IMR-90 (cell line): ENCODE data around the gene CLDN19. TPM values are rescaled to one million over a fixed set of nuclear protein-coding genes. Genes with fewer than 3 reads are reported as not detected.

Source experiments
- ATAC-seq: fragments of 200-7000 bp; cut with Tn5 transposase; 2 replicates; pipeline ENCODE4 v1.9.1; 2020; ENCODE audit warnings: low read depth, mild to moderate bottlenecking, moderate library complexity
- BruUV-seq: library from RNA; stranded (reverse); fragments of 400-500 nt; replicated peaks from 2 replicates; lab custom pipeline; 2021; lab: Mats Ljungman, UMichigan
- CTCF ChIA-PET: fragments of 300-600 bp; formaldehyde crosslinking; extraction: SDS; loops from one replicate; lab custom pipeline; 2021; ENCODE audit warnings: antibody characterized with exemption; lab: Yijun Ruan, JAX
- POLR2A ChIA-PET: fragments of 300-600 bp; sonication (Branson Sonifier 250); formaldehyde crosslinking; loops from one replicate; lab custom pipeline; 2022; ENCODE audit warnings: antibody characterized with exemption; ENCODE audit not compliant: unreplicated experiment; lab: Charles Lee
- DNase-seq: peaks from one replicate; pipeline ENCODE4 v3.0.0; 2013
- H2AFZ ChIP-seq: replicated peaks from 2 replicates; pipeline ENCODE3; 2013; ENCODE audit warnings: low read length, mild to moderate bottlenecking; ENCODE audit not compliant: poor library complexity
- H2AK5ac ChIP-seq: 2 replicates; pipeline ENCODE4 v1.6.1; 2013; ENCODE audit warnings: low read depth, low read length, inconsistent platforms
- H2AK9ac ChIP-seq: replicated peaks from 2 replicates; pipeline ENCODE3; 2013; ENCODE audit warnings: mild to moderate bottlenecking, low read depth, low read length, moderate library complexity; ENCODE audit not compliant: poor library complexity
- H2BK120ac ChIP-seq: 2 replicates; pipeline ENCODE4 v1.6.1; 2013; ENCODE audit warnings: low read depth, low read length, inconsistent platforms
- H2BK15ac ChIP-seq: 3 replicates; pipeline ENCODE4 v1.6.1; 2013; ENCODE audit warnings: low read depth, low read length, inconsistent platforms
- H2BK20ac ChIP-seq: 2 replicates; pipeline ENCODE4 v1.6.1; 2013; ENCODE audit warnings: low read depth, mild to moderate bottlenecking, inconsistent platforms, low read length, moderate library complexity
- H2BK5ac ChIP-seq: 2 replicates; pipeline ENCODE4 v1.6.1; 2013; ENCODE audit warnings: mild to moderate bottlenecking, low read depth, low read length, inconsistent platforms; ENCODE audit not compliant: poor library complexity, severe bottlenecking
- H3K14ac ChIP-seq: replicated peaks from 2 replicates; pipeline ENCODE4 v1.6.1; 2013; ENCODE audit warnings: low read depth, low read length, inconsistent platforms
- H3K18ac ChIP-seq: 2 replicates; pipeline ENCODE4 v1.6.1; 2013; ENCODE audit warnings: low read depth, low read length, control low read depth
- H3K23ac ChIP-seq: 2 replicates; pipeline ENCODE4 v1.6.1; 2013; ENCODE audit warnings: low read depth, low read length, inconsistent platforms
- H3K27ac ChIP-seq: 2 replicates; pipeline ENCODE4 v1.5.1; 2013; ENCODE audit warnings: mild to moderate bottlenecking, control low read depth, low read length; ENCODE audit not compliant: insufficient read depth
- H3K27me3 ChIP-seq: 2 replicates; pipeline ENCODE4 v1.6.1; 2013; ENCODE audit warnings: low read length; ENCODE audit not compliant: control insufficient read depth, insufficient read depth
- H3K36me3 ChIP-seq: 2 replicates; pipeline ENCODE4 v1.6.1; 2013; ENCODE audit warnings: low read length, mixed read lengths; ENCODE audit not compliant: control insufficient read depth, insufficient read depth
- H3K4ac ChIP-seq: 2 replicates; pipeline ENCODE4 v1.6.1; 2013; ENCODE audit warnings: low read depth, low read length, inconsistent platforms
- H3K4me1 ChIP-seq: 2 replicates; pipeline ENCODE4 v1.6.1; 2013; ENCODE audit warnings: low read length, mixed read lengths; ENCODE audit not compliant: control insufficient read depth, insufficient read depth
- H3K4me2 ChIP-seq: 2 replicates; pipeline ENCODE4 v1.6.1; 2013; ENCODE audit warnings: low read depth, mild to moderate bottlenecking, control low read depth, low read length, moderate library complexity
- H3K4me3 ChIP-seq: 2 replicates; pipeline ENCODE4 v1.5.1; 2013; ENCODE audit warnings: low read depth, mild to moderate bottlenecking, control low read depth, low read length, moderate library complexity; ENCODE audit not compliant: insufficient read depth
- H3K56ac ChIP-seq: 2 replicates; pipeline ENCODE4 v1.6.1; 2013; ENCODE audit warnings: low read length, inconsistent platforms; ENCODE audit not compliant: insufficient read depth; ENCODE audit errors: extremely low read depth
- H3K79me1 ChIP-seq, 2 experiments: 2 replicates each; pipeline ENCODE4 v1.6.1; 2013; ENCODE audit warnings: low read length in 2 of 2, inconsistent platforms in 1 of 2, low read depth in 1 of 2
- H3K9ac ChIP-seq: 2 replicates; pipeline ENCODE4 v1.6.1; 2013; ENCODE audit warnings: low read depth, low read length, control low read depth
- H3K9me1 ChIP-seq: 2 replicates; pipeline ENCODE4 v1.6.1; 2013; ENCODE audit warnings: low read length, inconsistent platforms; ENCODE audit not compliant: insufficient read depth
- H3K9me3 ChIP-seq: 2 replicates; pipeline ENCODE4 v1.6.1; 2013; ENCODE audit warnings: low read length; ENCODE audit not compliant: control insufficient read depth, insufficient read depth
- H4K20me1 ChIP-seq: 2 replicates; pipeline ENCODE4 v1.6.1; 2013; ENCODE audit warnings: low read length, inconsistent platforms; ENCODE audit not compliant: insufficient read depth
- H4K5ac ChIP-seq: 2 replicates; pipeline ENCODE4 v1.6.1; 2013; ENCODE audit warnings: mild to moderate bottlenecking, low read depth, low read length, control low read depth
- H4K8ac ChIP-seq, 2 experiments: 2 replicates each; pipeline ENCODE4 v1.6.1; 2013; ENCODE audit warnings: low read depth in 2 of 2, low read length in 2 of 2, control low read depth in 1 of 2, inconsistent platforms in 1 of 2
- H4K91ac ChIP-seq: 2 replicates; pipeline ENCODE4 v1.6.1; 2013; ENCODE audit warnings: low read depth, low read length, inconsistent platforms; ENCODE audit not compliant: insufficient read depth
- BHLHE40 ChIP-seq: fragments of 150-350 bp; IDR thresholded peaks from 2 replicates; pipeline ENCODE4 v1.6.1; 2016; ENCODE audit warnings: mild to moderate bottlenecking, low read depth, low read length
- CEBPB ChIP-seq: IDR thresholded peaks from 2 replicates; pipeline ENCODE4 v1.6.1; 2012; ENCODE audit warnings: low read depth, low read length, improper control_type of control experiment
- CHD1 ChIP-seq: IDR thresholded peaks from 2 replicates; pipeline ENCODE4 v1.6.1; 2012; ENCODE audit warnings: low read depth, low read length, improper control_type of control experiment
- CTCF ChIP-seq: conservative IDR thresholded peaks from 2 replicates; pipeline ENCODE4 v1.5.1; 2012; ENCODE audit warnings: mild to moderate bottlenecking, low read depth, low read length, improper control_type of control experiment
- ELK1 ChIP-seq: fragments of 150-350 bp; IDR thresholded peaks from 2 replicates; pipeline ENCODE4 v1.6.1; 2016; ENCODE audit warnings: low read depth, mild to moderate bottlenecking, low read length, moderate library complexity, borderline replicate concordance
- FOS ChIP-seq: fragments of 150-350 bp; IDR thresholded peaks from 2 replicates; pipeline ENCODE4 v1.6.1; 2016; ENCODE audit warnings: low read depth, low read length
- MAFK ChIP-seq: IDR thresholded peaks from 2 replicates; pipeline ENCODE4 v1.6.1; 2012; ENCODE audit warnings: low read depth, low read length, improper control_type of control experiment
- MAZ ChIP-seq: IDR thresholded peaks from 2 replicates; pipeline ENCODE4 v1.6.1; 2012; ENCODE audit warnings: low read depth, mild to moderate bottlenecking, low read length, improper control_type of control experiment, moderate library complexity, borderline replicate concordance
- MXI1 ChIP-seq: IDR thresholded peaks from 2 replicates; pipeline ENCODE4 v1.6.1; 2012; ENCODE audit warnings: low read depth, mild to moderate bottlenecking, low read length, moderate library complexity, borderline replicate concordance
- NFE2L2 ChIP-seq: fragments of 150-350 bp; IDR thresholded peaks from 2 replicates; pipeline ENCODE4 v1.6.1; 2016; ENCODE audit warnings: low read depth, mild to moderate bottlenecking, low read length
- POLR2A ChIP-seq: IDR thresholded peaks from 2 replicates; pipeline ENCODE4 v1.6.1; 2012; ENCODE audit warnings: mild to moderate bottlenecking, low read depth, low read length
- RAD21 ChIP-seq: IDR thresholded peaks from 2 replicates; pipeline ENCODE4 v1.6.1; 2012; ENCODE audit warnings: low read length, improper control_type of control experiment
- RCOR1 ChIP-seq: IDR thresholded peaks from 2 replicates; pipeline ENCODE4 v1.6.1; 2012; ENCODE audit warnings: mild to moderate bottlenecking, low read length, improper control_type of control experiment; ENCODE audit not compliant: insufficient replicate concordance
- RFX5 ChIP-seq: IDR thresholded peaks from 2 replicates; pipeline ENCODE4 v1.8.0; 2012; ENCODE audit warnings: low read depth, mild to moderate bottlenecking, low read length, moderate library complexity
- SMC3 ChIP-seq: fragments of 150-350 bp; IDR thresholded peaks from 2 replicates; pipeline ENCODE4 v1.6.1; 2016; ENCODE audit warnings: low read depth, mild to moderate bottlenecking, antibody characterized with exemption, low read length, moderate library complexity
- USF2 ChIP-seq: fragments of 150-350 bp; IDR thresholded peaks from 2 replicates; pipeline ENCODE4 v1.6.1; 2017; ENCODE audit warnings: mild to moderate bottlenecking, antibody characterized with exemption, low read length, low read depth
- WGBS, 2 experiments: methylation state at CpG; one replicate each; pipeline versions ENCODE4 v1.1.5 to v1.1.7; 2013; ENCODE audit warnings: missing lambda C conversion rate in 2 of 2; ENCODE audit not compliant: insufficient read length in 1 of 2; ENCODE audit errors: extremely low coverage in 2 of 2; 5-methylcytosine and 5-hydroxymethylcytosine counted together
- dilution Hi-C: fragments of 300-500 bp; cut with HindIII; formaldehyde crosslinking; loops from one replicate; pipeline ENCODE4 v1.14.3; 2018; ENCODE audit warnings: low sequenced_read_pairs; ENCODE audit not compliant: unreplicated experiment
- in situ Hi-C: fragments of 300-500 bp; cut with MboI; formaldehyde crosslinking; loops from 3 replicates; pipeline ENCODE4 v1.14.3; 2019; ENCODE audit warnings: low sequenced_read_pairs, inconsistent platforms, mixed read lengths
- intact Hi-C: fragments of 100-400 bp; cut with micrococcal nuclease; formaldehyde crosslinking; loops from 2 replicates; pipeline ENCODE4 v1.10.0; 2022
- polyA plus RNA-seq, 3 experiments: library from polyadenylated mRNA; depleted of rRNA; stranded (reverse); fragments of >200 nt; gene quantifications; 2 replicates each; pipeline ENCODE4 v1.2.3, GENCODE V29; 2012; ENCODE audit warnings: low replicate concordance in 1 of 3
- total RNA-seq: library from RNA; depleted of rRNA; stranded (reverse); fragments of >200 nt; gene quantifications from 2 replicates; pipeline ENCODE4 v1.2.3, GENCODE V29; 2012

CLDN19 gene
- total and polyA plus RNA-seq, 2 of the 4 experiments (the other 2 are of a cell fraction): not detected

- Histone ChIP-seq H3K18ac (no peak overlapping the region), H4K5ac (no peak overlapping the region), H3K9me3 (no peaks in the 10 kb centered on the region), H3K9ac (no peak overlapping the region), H3K4me1 (no peaks in the 10 kb centered on the region), H3K56ac (no peak overlapping the region), H3K14ac (no peak overlapping the region), H4K20me1 (no peaks in the 10 kb centered on the region), H2BK120ac (no peak overlapping the region), H3K27ac (no peak overlapping the region), H2AFZ (no peak overlapping the region), H3K4me3 (no peak overlapping the region), H2BK15ac (no peak overlapping the region), H3K36me3 (no peaks in the 10 kb centered on the region), H2AK5ac (no peak overlapping the region), H3K4me2 (no peak overlapping the region), H3K23ac (no peak overlapping the region), H2BK20ac (no peak overlapping the region), H3K4ac (no peak overlapping the region), H2AK9ac (no peak overlapping the region), H3K27me3 (no peaks in the 10 kb centered on the region; the same call in 1 of the 2 replicates), H3K9me1 (no peaks in the 10 kb centered on the region), H2BK5ac (no peak overlapping the region), H4K91ac (no peak overlapping the region), H3K79me1 (no peaks in the 10 kb centered on the region), H4K8ac (no peak overlapping the region)
- 93% methylated on average over 3 of the region's 11 CpGs; no CpG with 5 or more reads in 1 of the 2 experiments for WGBS, 2 experiments
- intact Hi-C loops (no loop called here), dilution Hi-C loops (no loop called here), in situ Hi-C loops (no loop called here)
- CTCF ChIA-PET: no interaction called here
- ATAC-seq (no peak), DNase-seq (no peak)
- TF ChIP-seq NFE2L2 (no peak), RAD21 (no peak), POLR2A (no peak), RCOR1 (no peak), RFX5 (no peak), MXI1 (no peak), FOS (no peak), MAZ (no peak), BHLHE40 (no peak), CHD1 (no peak), USF2 (no peak), CTCF (no peak), CEBPB (no peak), MAFK (no peak), SMC3 (no peak), ELK1 (no peak)
- no TSS peak for BruUV-seq
- POLR2A ChIA-PET: no interaction called here
Observed at GRCh38 chr1:42735056-42735455, 5.0 kb downstream of the CLDN19 start.
